IPS-18a (cell line): ENCODE results near the gene CPED1.
"Not testable (repeated sequence)": the region's sequence is repeated elsewhere in the genome, so short reads cannot be mapped to it uniquely, and the experiment has no call there.

Experiments
- H3K27ac ChIP-seq: one replicate; pipeline ENCODE4 v1.5.1; 2013; ENCODE audit warnings: low read length
- H3K27me3 ChIP-seq: one replicate; pipeline ENCODE4 v1.6.1; 2013; ENCODE audit warnings: mild to moderate bottlenecking, low read length; ENCODE audit not compliant: control insufficient read depth, insufficient read depth
- H3K36me3 ChIP-seq: one replicate; pipeline ENCODE4 v1.6.1; 2013; ENCODE audit warnings: low read depth, low read length; ENCODE audit not compliant: control insufficient read depth
- H3K4me1 ChIP-seq: one replicate; pipeline ENCODE4 v1.6.1; 2013; ENCODE audit warnings: low read depth, low read length; ENCODE audit not compliant: control insufficient read depth
- H3K4me3 ChIP-seq: one replicate; pipeline ENCODE4 v1.5.1; 2013; ENCODE audit warnings: low read length
- H3K9ac ChIP-seq: one replicate; pipeline ENCODE4 v1.6.1; 2013; ENCODE audit warnings: mild to moderate bottlenecking, low read length, moderate library complexity
- H3K9me3 ChIP-seq: one replicate; pipeline ENCODE4 v1.6.1; 2013; ENCODE audit warnings: low read depth, low read length; ENCODE audit not compliant: control insufficient read depth

The CPED1 gene

GRCh38 chr7:121172484-121172883 lies 184.0 kb downstream of the CPED1 start:
- Histone ChIP-seq H3K9me3 (no peaks in the 10 kb centered on the region), H3K27ac (no peak overlapping the region), H3K4me1 (no peaks in the 10 kb centered on the region), H3K4me3 (no peak overlapping the region), H3K27me3 (no peaks in the 10 kb centered on the region), H3K9ac (no peak overlapping the region), H3K36me3 (no peaks in the 10 kb centered on the region)

- Histone ChIP-seq H3K27ac (no peak overlapping the region), H3K27me3 (no peaks in the 10 kb centered on the region), H3K4me1 (no peaks in the 10 kb centered on the region), H3K4me3 (no peak overlapping the region), H3K36me3 (no peaks in the 10 kb centered on the region), H3K9ac (no peak overlapping the region), H3K9me3 (no peaks in the 10 kb centered on the region)
Measured at GRCh38 chr7:121175826-121176225, 187.3 kb downstream of the CPED1 start.

- Histone ChIP-seq H3K27me3 (no peaks in the 10 kb centered on the region), H3K4me1 (no peaks in the 10 kb centered on the region), H3K9me3 (no peaks in the 10 kb centered on the region), H3K27ac (no peak overlapping the region), H3K9ac (no peak overlapping the region), H3K4me3 (no peak overlapping the region), H3K36me3 (no peaks in the 10 kb centered on the region)
Measured at GRCh38 chr7:121178452-121178851, 189.9 kb downstream of the CPED1 start.

GRCh38 chr7:121178869-121179497 lies 190.5 kb downstream of the CPED1 start:
- H3K27ac ChIP-seq = no peak overlapping the region
- H3K9ac ChIP-seq = no peak overlapping the region
- no peaks in the 10 kb centered on the region for H3K27me3 ChIP-seq
- no peaks in the 10 kb centered on the region for H3K36me3 ChIP-seq
- no peak overlapping the region for H3K4me3 ChIP-seq
- no peaks in the 10 kb centered on the region for H3K4me1 ChIP-seq
- H3K9me3 ChIP-seq = no peaks in the 10 kb centered on the region

GRCh38 chr7:121180436-121181063 lies 192.0 kb downstream of the CPED1 start:
- Histone ChIP-seq H3K4me1 (no peaks in the 10 kb centered on the region), H3K27me3 (no peaks in the 10 kb centered on the region), H3K36me3 (no peaks in the 10 kb centered on the region), H3K27ac (no peak overlapping the region), H3K9ac (no peak overlapping the region), H3K4me3 (no peak overlapping the region), H3K9me3 (no peaks in the 10 kb centered on the region)

GRCh38 chr7:121181357-121181756 lies 192.8 kb downstream of the CPED1 start:
- no peak overlapping the region for H3K9ac ChIP-seq
- no peak overlapping the region for H3K4me3 ChIP-seq
- H3K4me1 ChIP-seq = no peaks in the 10 kb centered on the region
- no peaks in the 10 kb centered on the region for H3K36me3 ChIP-seq
- no peak overlapping the region for H3K27ac ChIP-seq
- no peaks in the 10 kb centered on the region for H3K9me3 ChIP-seq
- no peaks in the 10 kb centered on the region for H3K27me3 ChIP-seq

GRCh38 chr7:121182281-121182680 lies 193.8 kb downstream of the CPED1 start:
- H3K36me3 ChIP-seq = no peaks in the 10 kb centered on the region
- H3K27me3 ChIP-seq = no peaks in the 10 kb centered on the region
- no peaks in the 10 kb centered on the region for H3K9me3 ChIP-seq
- H3K4me3 ChIP-seq = no peak overlapping the region
- H3K9ac ChIP-seq = no peak overlapping the region
- no peak overlapping the region for H3K27ac ChIP-seq
- no peaks in the 10 kb centered on the region for H3K4me1 ChIP-seq

- Histone ChIP-seq H3K27me3 (no peaks in the 10 kb centered on the region), H3K9ac (no peak overlapping the region), H3K4me1 (no peaks in the 10 kb centered on the region), H3K27ac (no peak overlapping the region), H3K9me3 (no peaks in the 10 kb centered on the region), H3K4me3 (no peak overlapping the region), H3K36me3 (no peaks in the 10 kb centered on the region)
Measured at GRCh38 chr7:121182902-121183301, 194.4 kb downstream of the CPED1 start.

- not testable (repeated sequence) for H3K27ac ChIP-seq, H3K27me3 ChIP-seq, H3K9me3 ChIP-seq, H3K4me1 ChIP-seq, H3K4me3 ChIP-seq, H3K9ac ChIP-seq, H3K36me3 ChIP-seq
Measured at GRCh38 chr7:121183883-121184282, 195.4 kb downstream of the CPED1 start.

GRCh38 chr7:121186746-121187145 lies 198.2 kb downstream of the CPED1 start:
- H3K27ac ChIP-seq = no peak overlapping the region
- H3K4me1 ChIP-seq = no peaks in the 10 kb centered on the region
- H3K4me3 ChIP-seq = no peak overlapping the region
- H3K9me3 ChIP-seq = no peaks in the 10 kb centered on the region
- no peak overlapping the region for H3K9ac ChIP-seq
- H3K27me3 ChIP-seq = no peaks in the 10 kb centered on the region
- no peaks in the 10 kb centered on the region for H3K36me3 ChIP-seq

GRCh38 chr7:121187222-121187621 lies 198.7 kb downstream of the CPED1 start:
- no peaks in the 10 kb centered on the region for H3K36me3 ChIP-seq
- no peak overlapping the region for H3K4me3 ChIP-seq
- no peaks in the 10 kb centered on the region for H3K27me3 ChIP-seq
- H3K4me1 ChIP-seq = no peaks in the 10 kb centered on the region
- H3K9ac ChIP-seq = no peak overlapping the region
- H3K9me3 ChIP-seq = no peaks in the 10 kb centered on the region
- no peak overlapping the region for H3K27ac ChIP-seq

GRCh38 chr7:121187676-121188075 lies 199.2 kb downstream of the CPED1 start:
- Histone ChIP-seq H3K9me3 (no peaks in the 10 kb centered on the region), H3K27ac (no peak overlapping the region), H3K27me3 (no peaks in the 10 kb centered on the region), H3K9ac (no peak overlapping the region), H3K4me3 (no peak overlapping the region), H3K4me1 (no peaks in the 10 kb centered on the region), H3K36me3 (no peaks in the 10 kb centered on the region)
